ENCODE measurements around the gene ADCY5.

DNA sequence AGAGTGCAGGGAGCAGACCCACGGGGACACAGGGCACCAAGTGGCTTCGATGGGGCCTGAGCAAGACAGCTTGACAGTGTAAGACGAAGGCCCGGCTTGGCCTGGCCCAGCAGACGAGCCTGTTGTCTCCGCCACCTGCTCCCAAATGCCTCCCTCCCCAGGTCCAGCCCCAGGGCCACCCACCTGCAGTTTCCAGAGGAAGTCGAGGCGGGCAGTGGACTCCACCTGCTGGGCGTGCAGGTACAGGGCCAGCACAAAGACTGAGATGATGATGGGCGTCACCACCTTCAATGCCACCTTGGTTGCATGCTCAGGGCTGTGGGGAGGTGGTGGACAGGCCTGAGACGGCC lies 153.0 kb downstream of the ADCY5 start:
- TF ChIP-seq POLR2A (IDR thresholded peaks at IDR 0.05) (no peak), POLR2AphosphoS5 (IDR thresholded peaks at IDR 0.05) (no peak)
- TF ChIP-seq, protein P1, sequence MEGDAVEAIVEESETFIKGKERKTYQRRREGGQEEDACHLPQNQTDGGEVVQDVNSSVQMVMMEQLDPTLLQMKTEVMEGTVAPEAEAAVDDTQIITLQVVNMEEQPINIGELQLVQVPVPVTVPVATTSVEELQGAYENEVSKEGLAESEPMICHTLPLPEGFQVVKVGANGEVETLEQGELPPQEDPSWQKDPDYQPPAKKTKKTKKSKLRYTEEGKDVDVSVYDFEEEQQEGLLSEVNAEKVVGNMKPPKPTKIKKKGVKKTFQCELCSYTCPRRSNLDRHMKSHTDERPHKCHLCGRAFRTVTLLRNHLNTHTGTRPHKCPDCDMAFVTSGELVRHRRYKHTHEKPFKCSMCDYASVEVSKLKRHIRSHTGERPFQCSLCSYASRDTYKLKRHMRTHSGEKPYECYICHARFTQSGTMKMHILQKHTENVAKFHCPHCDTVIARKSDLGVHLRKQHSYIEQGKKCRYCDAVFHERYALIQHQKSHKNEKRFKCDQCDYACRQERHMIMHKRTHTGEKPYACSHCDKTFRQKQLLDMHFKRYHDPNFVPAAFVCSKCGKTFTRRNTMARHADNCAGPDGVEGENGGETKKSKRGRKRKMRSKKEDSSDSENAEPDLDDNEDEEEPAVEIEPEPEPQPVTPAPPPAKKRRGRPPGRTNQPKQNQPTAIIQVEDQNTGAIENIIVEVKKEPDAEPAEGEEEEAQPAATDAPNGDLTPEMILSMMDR (IDR thresholded peaks at IDR 0.05) = no peak

Data from prostate gland (tissue), 2 donors.